ENCODE data around the gene MASP1.
"Not testable (repeated sequence)": the region's sequence is repeated elsewhere in the genome, so short reads cannot be mapped to it uniquely, and the experiment has no call there.

The MASP1 gene

GRCh38 chr3:187223799-187224198 lies 67.7 kb downstream of the MASP1 start:
- DNase-seq (ENCODE audit: low read depth): no peak

DNA sequence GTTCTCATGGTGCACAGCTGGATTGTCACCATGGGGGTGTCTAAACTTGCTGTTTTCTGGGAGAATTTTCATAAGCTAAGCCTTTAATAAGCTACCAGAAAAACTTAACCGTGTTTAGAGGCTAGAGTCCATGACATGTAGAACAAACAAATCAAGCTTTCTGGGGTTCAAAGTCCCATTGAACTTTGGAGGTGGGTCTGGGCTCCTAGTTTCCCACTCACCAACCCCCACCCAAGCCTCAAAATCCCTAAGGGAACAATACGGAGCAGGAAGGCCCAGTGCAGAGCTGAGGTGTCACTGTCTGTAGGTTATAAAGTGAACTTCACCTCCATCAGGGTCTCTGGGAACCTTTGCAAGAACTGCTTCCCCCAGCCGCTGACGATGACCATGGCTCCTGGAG lies 68.7 kb downstream of the MASP1 start:
- no peak for DNase-seq (ENCODE audit: low read depth)

- no peak for DNase-seq (ENCODE audit: low read depth)
Observed at GRCh38 chr3:187215460-187215859, 76.1 kb downstream of the MASP1 start.

- no peak for DNase-seq (ENCODE audit: low read depth)
Observed at GRCh38 chr3:187213616-187214015, 77.9 kb downstream of the MASP1 start.

DNA sequence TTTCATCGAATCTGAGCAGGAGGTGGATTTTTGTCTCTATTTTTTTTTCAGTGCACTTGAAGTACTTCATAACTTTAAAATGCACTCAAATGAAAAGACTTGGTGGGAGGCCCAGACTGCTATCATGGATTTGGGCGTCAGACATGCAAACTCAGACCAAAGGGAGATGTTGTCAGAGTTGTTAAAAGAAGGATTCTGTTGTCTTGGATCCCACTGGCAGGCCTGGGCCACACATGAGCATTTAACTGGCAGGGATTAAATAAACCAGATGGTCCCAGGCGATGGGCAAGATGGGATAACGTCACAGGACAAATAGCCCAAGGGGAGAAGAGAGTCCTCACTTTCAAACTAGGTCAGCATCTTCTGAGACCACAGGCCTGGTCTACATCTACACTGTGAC lies 78.8 kb downstream of the MASP1 start:
- DNase-seq (ENCODE audit: low read depth): no peak

GRCh38 chr3:187212196-187212545 lies 79.4 kb downstream of the MASP1 start:
- no peak for DNase-seq (ENCODE audit: low read depth)

- DNase-seq (ENCODE audit: low read depth): no peak
Observed at GRCh38 chr3:187211532-187212195, 79.9 kb downstream of the MASP1 start.

DNA sequence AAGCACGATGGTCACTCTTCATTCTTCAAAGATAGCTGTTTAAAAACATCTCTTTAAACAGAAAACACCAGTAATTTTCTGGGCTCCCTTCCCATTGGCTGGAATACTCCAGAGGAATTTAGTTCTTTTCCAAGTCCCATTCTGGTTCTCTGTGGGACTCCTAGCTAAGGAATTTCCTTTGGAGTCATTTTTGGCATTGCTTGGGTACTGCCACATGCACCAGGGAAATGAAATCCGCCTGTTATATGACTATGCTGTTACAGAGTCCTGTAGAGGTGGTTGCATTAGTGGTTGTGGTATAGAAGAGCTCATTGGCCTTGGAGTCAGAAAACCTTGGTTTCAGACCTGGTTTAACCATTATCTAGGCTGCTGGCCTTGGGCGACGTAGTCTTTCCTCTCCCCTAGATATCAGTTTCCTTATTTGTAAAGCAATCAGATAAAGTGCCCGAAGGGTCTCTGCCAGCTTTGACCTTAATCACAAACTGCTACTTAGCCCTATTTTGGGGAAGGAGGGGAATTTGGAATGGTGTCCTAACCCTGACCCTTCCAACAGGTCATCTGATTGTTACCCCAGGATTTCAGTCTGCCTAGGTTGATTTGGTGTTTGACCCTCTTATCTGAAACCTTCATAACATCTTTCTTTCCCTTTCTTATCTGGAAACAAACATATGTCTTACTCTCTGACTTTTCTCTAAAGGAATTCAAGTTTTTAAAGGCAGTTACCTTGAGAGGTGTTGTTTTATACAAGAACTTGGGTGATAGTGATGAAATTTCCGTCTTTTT lies 80.8 kb downstream of the MASP1 start:
- DNase-seq (ENCODE audit: low read depth): no peak

DNA sequence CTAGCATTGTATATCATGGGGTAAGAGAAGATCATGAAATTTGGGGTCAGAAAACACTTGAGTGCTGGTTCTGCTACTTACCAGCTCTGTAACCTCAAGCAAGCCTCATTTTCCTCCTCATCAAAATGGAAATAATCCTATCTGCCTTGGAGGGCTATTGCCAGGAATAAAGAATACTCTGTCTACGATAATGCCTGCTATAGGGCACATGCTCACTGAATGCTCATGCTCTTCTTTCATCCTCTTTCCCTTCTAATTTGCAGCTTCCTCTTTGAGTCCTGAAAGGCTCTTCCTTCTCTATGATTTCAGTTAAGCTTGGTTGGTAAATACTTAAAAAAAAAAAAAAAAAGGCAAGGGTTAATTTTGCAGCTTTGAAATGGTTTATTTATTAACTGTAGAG lies 81.4 kb downstream of the MASP1 start:
- no peak for DNase-seq (ENCODE audit: low read depth)

GRCh38 chr3:187209491-187209890 lies 82.0 kb downstream of the MASP1 start:
- no peak for DNase-seq (ENCODE audit: low read depth)

- DNase-seq (ENCODE audit: low read depth): no peak
Observed at GRCh38 chr3:187208159-187208558, 83.4 kb downstream of the MASP1 start.

DNA sequence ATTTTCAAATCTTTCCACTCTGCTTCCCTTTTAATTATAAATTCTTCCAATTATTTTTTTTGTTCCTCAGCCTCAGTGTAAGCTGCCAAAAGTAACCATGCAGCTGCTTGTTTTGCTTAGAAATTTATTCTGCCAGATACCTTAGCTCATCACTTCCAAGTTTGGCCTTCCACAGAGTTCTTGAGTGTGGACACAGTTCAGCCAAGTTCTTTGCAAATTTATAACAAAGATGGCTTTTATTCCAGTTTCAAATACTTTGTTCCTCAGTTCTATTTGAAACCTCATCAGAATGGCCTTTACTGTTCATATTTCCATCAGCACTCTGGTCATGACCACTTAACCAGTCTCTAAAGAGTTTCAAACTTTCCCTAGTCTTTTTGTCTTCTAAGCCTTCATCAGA lies 83.9 kb downstream of the MASP1 start:
- DNase-seq (ENCODE audit: low read depth): no peak

DNA sequence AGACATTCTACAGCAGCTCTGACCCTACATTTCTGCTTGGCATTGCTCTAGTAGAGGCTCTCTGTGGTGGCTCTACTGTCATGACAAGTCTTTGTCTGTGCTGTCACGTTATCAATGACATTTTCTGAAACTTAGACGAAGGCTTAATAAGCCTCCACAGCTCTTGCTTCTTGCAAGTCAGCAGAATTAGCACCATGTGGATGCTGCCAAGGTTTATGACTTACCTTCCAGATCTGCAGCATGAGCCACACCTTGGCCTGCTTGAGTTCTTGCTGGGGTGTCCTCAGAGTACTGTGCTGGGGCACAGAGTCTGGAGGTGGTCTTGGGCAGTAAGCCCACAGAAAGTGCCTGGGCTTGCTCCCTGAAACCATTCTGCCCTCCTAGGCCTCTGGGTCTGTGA lies 84.5 kb downstream of the MASP1 start:
- DNase-seq (ENCODE audit: low read depth): no peak

GRCh38 chr3:187205683-187206082 lies 85.9 kb downstream of the MASP1 start:
- no peak for DNase-seq (ENCODE audit: low read depth)

GRCh38 chr3:187199463-187200050 lies 92.0 kb downstream of the MASP1 start:
- not testable (repeated sequence) for DNase-seq (ENCODE audit: low read depth)

DNA sequence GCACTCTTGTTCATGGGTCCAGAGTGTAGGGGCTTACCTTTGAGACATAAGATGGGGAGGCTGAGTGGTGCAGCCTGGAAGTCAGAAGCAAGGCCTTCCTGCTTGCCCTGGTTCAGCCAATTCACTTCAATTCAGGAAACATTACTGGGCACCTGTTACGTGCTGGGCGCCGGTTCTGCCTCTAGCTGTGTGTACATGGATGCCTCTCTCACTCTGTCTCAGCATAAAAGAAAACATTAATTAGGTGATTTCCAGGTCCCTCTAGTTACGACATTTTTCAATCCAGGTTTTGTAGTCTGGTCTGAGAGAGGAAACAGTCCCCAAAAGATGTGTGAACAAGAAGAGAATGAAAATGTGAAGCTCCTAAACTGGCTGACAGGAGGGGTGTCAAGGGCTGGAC lies 93.0 kb downstream of the MASP1 start:
- no peak for DNase-seq (ENCODE audit: low read depth)

DNA sequence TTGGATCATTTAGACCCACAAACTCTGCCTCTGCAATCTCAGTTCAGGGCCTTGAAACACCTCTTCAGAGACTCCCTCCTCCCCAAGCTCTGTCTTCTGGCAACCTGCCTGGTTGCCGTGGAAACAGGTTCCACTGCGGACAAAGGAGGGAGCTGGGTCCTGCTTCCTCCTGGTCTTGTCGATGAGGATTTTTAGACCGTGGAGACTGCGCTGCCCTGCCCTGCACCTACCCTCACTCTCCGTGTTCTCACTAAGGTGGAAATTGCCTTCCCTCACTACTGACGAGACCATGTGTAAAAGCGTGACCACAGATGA lies 94.2 kb downstream of the MASP1 start, which contains the start of gene RTP1:
RTP1 (plus strand) TSS at position 152 of the 315 bp plus-strand sequence; CDS start at position 182, 30 bp downstream.
- no peak for DNase-seq (ENCODE audit: low read depth)

GRCh38 chr3:187196573-187197334 lies 94.8 kb downstream of the MASP1 start:
- DNase-seq (ENCODE audit: low read depth): no peak

DNA sequence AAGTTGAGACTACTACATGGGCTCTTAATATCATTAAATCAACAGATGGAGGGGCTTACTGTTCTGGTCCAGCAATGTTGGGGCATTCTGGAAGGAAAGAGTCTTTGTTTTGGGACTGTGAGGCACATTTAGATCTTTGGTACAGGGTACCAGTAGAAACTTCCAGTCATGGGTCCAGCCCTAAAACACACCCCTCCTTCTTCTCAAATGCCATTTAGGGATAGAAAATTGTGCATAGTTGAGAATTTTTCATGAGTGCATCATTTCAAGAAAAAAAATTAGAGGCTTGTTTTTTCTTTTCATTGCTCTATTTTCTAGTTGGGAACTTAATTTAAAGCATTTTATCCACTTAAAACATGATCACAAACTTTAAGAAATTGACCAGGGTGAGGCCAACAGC lies 98.4 kb downstream of the MASP1 start:
- no peak for DNase-seq (ENCODE audit: low read depth)

GRCh38 chr3:187191271-187191670 lies 100.3 kb downstream of the MASP1 start:
- no peak for DNase-seq (ENCODE audit: low read depth)

DNA sequence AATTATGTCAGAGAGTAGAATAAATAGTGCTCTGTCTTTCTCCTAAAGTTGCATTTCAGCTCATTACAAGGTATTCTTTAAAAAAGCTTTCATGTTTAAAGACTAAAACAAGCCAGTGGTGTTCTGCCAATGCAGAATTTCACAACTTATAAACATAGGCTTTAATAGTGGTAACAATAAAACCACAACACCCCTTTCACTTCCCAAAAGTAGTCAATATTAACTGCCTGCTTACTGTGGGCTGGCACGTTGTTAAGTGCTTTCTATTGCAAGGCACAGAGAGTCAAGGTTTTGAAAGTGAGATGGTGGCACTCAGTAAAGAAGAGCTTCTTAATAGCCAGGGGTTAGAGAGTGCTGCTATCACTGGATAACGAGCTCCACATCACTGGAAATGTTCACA lies 102.6 kb downstream of the MASP1 start:
- no peak for DNase-seq (ENCODE audit: low read depth)

- DNase-seq (ENCODE audit: low read depth): peak; percentile 83
Observed at GRCh38 chr3:187186801-187187421, 104.6 kb downstream of the MASP1 start.

Measured in HS-27A (cell line).